SJCRH30 (cell line): Measurements from ENCODE around the gene ALOXE3. TPM values are rescaled to one million over a fixed set of nuclear protein-coding genes. Genes with fewer than 3 reads are reported as not detected.
"Not testable (repeated sequence)": the region's sequence is repeated elsewhere in the genome, so short reads cannot be mapped to it uniquely, and the experiment has no call there.

ENCODE experiments used
- DNase-seq, 2 experiments: peaks; one replicate each; pipeline ENCODE4 v3.0.0-alpha.2; 2015 to 2020
- H3K27ac ChIP-seq: fragments of 250-450 bp; sonication (Bioruptor Pico); 2 replicates; pipeline ENCODE4 v1.5.1; 2020; ENCODE audit warnings: mild to moderate bottlenecking, moderate library complexity
- H3K27me3 ChIP-seq: fragments of 250-450 bp; sonication (Bioruptor Pico); 2 replicates; pipeline ENCODE4 v1.5.1; 2020; ENCODE audit warnings: mild to moderate bottlenecking, moderate library complexity
- H3K36me3 ChIP-seq: fragments of 250-450 bp; sonication (Bioruptor Pico); 2 replicates; pipeline ENCODE4 v1.5.1; 2020; ENCODE audit warnings: mild to moderate bottlenecking, moderate library complexity
- H3K4me1 ChIP-seq: fragments of 250-450 bp; sonication (Bioruptor Pico); 2 replicates; pipeline ENCODE4 v1.5.1; 2020; ENCODE audit warnings: mild to moderate bottlenecking, moderate library complexity
- H3K4me3 ChIP-seq: fragments of 250-450 bp; sonication (Bioruptor Pico); 2 replicates; pipeline ENCODE4 v1.5.1; 2020; ENCODE audit warnings: mild to moderate bottlenecking, moderate library complexity
- H3K9me3 ChIP-seq: fragments of 250-450 bp; sonication (Bioruptor Pico); replicated peaks from 2 replicates; pipeline ENCODE4 v1.5.1; 2020; ENCODE audit warnings: mild to moderate bottlenecking, moderate library complexity
- total RNA-seq: library from RNA; depleted of rRNA; stranded (reverse); fragments of >200 nt; shearing (Covaris generic); gene quantifications from 2 replicates; pipeline ENCODE4 v1.2.3, GENCODE V29; 2014

The ALOXE3 gene
- total RNA-seq, 1 experiment from 2014 or later, result not detected

DNA sequence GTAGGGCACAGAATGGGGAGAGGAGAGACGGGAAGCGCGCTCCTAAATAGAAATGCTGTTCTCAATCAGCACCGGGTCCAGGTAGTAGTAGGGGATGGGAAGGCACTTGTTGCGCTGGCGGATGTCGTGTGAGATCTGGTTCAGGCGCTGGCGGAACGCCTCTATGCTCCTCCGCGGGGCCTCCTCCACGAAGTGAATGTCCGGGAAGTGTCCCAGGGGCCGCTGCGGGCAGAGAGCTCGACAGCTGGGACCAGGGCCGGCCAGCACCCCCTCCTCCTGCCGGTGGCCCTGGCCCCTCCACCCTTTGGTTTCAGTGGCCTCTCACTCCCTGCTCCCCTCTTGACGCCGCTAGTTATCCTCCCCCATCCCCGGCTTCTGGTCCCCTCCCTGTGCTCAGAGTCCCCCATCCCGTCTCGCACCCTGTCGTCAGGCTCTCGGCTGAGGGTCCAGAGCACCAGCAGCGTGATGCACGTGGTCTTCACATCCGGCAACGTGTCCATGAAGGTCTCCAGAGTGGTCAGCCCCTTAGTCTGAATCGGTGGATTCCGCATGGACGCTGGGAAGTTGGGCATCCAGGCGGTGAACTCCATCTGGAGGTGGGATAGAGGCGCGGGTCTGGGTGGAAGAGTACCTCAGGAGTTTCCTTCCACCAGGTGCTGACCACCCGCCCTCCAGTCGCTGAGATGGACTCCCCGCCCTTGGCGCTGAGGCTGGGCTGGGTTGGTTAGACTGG lies 45.4 kb downstream of the ALOXE3 start:
- Histone ChIP-seq H3K27me3 (peaks cover 8% of the 10 kb centered on the region), H3K27ac (no peak overlapping the region)

GRCh38 chr17:8072341-8072728 lies 46.0 kb downstream of the ALOXE3 start:
- Histone ChIP-seq H3K27ac (no peak overlapping the region), H3K9me3 (no peaks in the 10 kb centered on the region), H3K4me1 (no peaks in the 10 kb centered on the region), H3K4me3 (no peak overlapping the region), H3K27me3 (peaks cover 8% of the 10 kb centered on the region), H3K36me3 (no peaks in the 10 kb centered on the region)
- DNase-seq, result no peak

More for the DNA sequence above, 45.4 kb downstream of the ALOXE3 start:
- H3K4me3 ChIP-seq, result no peak overlapping the region
- H3K9me3 ChIP-seq, result no peaks in the 10 kb centered on the region
- no peak for DNase-seq
- H3K36me3 ChIP-seq, result no peaks in the 10 kb centered on the region
- no peaks in the 10 kb centered on the region for H3K4me1 ChIP-seq

- Histone ChIP-seq H3K27ac (no peak overlapping the region), H3K36me3 (no peaks in the 10 kb centered on the region), H3K4me3 (no peak overlapping the region), H3K9me3 (no peaks in the 10 kb centered on the region), H3K4me1 (no peaks in the 10 kb centered on the region), H3K27me3 (peaks cover 8% of the 10 kb centered on the region)
- DNase-seq, result no peak
Observed at GRCh38 chr17:8071496-8071895, 46.8 kb downstream of the ALOXE3 start.

DNA sequence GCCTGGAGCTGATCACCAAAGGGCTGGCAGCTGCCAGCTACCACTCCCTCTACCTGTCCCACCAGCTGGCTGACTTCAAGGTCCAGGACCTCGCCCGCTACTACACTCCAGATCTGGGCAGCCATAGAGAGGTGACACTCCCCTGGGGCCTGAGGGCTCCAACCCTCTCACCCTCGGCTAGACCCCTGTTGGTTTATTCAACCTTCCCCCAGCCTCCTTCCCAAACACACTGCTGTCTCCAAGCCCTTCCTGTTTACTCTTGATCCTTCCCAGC lies 48.8 kb downstream of the ALOXE3 start:
- no peaks in the 10 kb centered on the region for H3K9me3 ChIP-seq
- peaks cover 8% of the 10 kb centered on the region for H3K27me3 ChIP-seq
- no peaks in the 10 kb centered on the region for H3K4me1 ChIP-seq
- no peak for DNase-seq
- no peak overlapping the region for H3K4me3 ChIP-seq
- no peaks in the 10 kb centered on the region for H3K36me3 ChIP-seq
- no peak overlapping the region for H3K27ac ChIP-seq

DNA sequence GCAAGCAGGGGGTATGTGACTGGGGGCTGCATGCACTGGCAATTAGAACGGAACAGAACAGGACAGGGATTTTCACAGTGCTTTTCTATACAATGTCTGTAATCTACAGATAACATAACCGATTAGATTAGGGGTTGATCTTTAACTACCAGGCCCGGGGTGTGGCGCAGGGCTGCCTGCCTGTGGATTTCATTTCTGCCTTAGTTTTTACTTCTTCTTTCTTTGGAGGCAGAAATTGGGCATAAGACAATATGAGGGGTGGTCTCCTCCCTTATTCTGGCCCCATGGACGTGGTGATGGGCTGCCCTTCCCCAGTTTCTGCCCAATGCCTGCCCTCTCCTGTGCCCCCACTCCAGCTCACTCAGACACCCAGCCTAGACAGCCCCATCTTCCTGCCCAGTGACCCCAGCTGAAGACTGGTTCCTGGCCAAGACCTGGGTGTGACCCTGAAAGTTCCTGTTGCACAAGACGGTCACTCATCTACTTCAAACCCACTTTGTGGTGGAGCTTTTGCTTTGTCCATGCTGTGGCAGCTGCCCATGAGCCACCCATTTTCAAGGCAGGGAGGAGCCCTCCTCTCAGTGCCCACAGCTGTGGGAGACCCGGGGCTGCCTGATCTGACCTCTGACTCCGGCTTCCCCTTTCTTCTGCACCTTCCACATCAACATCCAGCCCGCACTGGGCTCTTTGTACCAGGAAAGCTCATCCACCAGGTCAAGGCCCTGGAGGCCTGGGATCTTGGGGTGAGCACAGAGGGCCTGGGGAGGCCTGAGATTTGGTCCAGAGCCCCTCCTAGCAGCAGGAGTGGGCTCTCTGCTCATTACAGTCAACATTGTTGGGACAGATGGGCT lies 49.4 kb downstream of the ALOXE3 start:
- H3K27me3 ChIP-seq, result peaks cover 5% of the 10 kb centered on the region
- no peak overlapping the region for H3K27ac ChIP-seq
- H3K36me3 ChIP-seq, result no peaks in the 10 kb centered on the region
- H3K9me3 ChIP-seq, result no peaks in the 10 kb centered on the region
- no peak overlapping the region for H3K4me3 ChIP-seq
- no peaks in the 10 kb centered on the region for H3K4me1 ChIP-seq
- no peak for DNase-seq

DNA sequence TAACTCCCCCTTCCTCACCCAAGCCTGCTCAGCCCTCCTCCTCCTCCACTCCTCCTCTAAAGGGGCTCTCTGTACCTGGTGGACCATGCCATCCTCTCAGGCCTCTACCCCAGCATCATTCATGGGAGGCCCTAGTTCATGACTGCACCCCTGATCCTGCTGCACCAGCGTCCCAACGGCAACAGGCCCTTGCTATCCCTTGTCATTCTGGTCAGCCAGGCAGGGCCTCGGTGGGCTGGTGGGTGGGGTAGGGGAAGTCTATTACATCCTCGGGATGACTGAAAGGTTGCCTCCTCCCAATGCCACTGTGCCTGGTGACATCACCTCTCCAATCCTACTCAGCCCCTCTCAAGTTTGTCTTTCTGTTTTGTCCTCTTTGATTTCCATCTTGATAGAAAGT lies 50.5 kb downstream of the ALOXE3 start:
- Histone ChIP-seq H3K9me3 (no peaks in the 10 kb centered on the region), H3K27me3 (no peaks in the 10 kb centered on the region), H3K27ac (no peak overlapping the region), H3K4me3 (no peak overlapping the region), H3K36me3 (no peaks in the 10 kb centered on the region), H3K4me1 (no peaks in the 10 kb centered on the region)
- no peak for DNase-seq

GRCh38 chr17:8066841-8067775 lies 51.2 kb downstream of the ALOXE3 start:
- Histone ChIP-seq H3K36me3 (no peaks in the 10 kb centered on the region), H3K4me3 (no peak overlapping the region), H3K9me3 (no peaks in the 10 kb centered on the region), H3K4me1 (no peaks in the 10 kb centered on the region), H3K27me3 (no peaks in the 10 kb centered on the region), H3K27ac (no peak overlapping the region)
- no peak for DNase-seq

- Histone ChIP-seq H3K27me3 (0 out of 2 replicates have a peak, but pooled peaks cover 5% of the 10 kb centered on the region), H3K36me3 (no peaks in the 10 kb centered on the region), H3K4me1 (no peaks in the 10 kb centered on the region), H3K27ac (no peak overlapping the region), H3K9me3 (no peaks in the 10 kb centered on the region), H3K4me3 (no peak overlapping the region)
- DNase-seq, result no peak
Observed at GRCh38 chr17:8064561-8065019, 53.7 kb downstream of the ALOXE3 start.

DNA sequence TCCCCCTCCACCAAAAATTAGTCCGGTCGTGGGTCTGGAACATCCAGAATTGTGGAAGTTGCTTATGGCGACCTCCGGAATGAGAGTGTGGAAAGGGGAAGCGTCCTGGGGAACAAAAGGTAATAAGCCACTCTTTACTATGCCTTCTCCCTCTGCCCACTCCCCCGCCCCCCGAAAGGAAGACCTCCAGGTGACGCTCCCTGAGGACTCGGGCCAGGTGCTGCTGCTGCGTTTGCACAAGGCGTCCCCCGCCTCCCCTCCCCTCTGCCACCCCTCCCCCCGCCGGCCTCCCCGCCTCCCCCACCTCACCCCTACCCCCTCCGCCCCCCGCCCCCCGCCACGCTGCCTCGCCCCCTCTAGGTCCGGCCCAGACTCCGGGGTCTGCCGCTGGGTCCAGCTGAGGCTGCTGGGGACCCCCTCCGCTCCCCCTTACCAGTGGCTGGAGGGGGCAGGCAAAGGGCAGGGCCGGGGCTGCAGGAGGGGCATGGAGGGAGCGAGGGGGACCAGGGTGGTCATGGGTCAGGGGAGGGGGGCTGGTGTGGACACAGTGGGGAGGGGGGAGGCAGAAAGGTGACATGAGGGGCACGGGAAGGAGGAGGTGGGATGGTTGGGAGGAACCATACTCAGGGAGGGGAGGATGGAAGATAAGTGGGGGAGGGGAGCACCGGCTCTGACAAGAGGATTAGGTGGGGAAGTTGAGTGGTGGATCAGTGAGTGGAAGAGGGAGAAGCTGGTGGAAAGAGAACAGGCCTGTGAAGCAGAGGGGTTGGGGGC lies 54.4 kb downstream of the ALOXE3 start:
- Histone ChIP-seq H3K4me3 (no peak overlapping the region), H3K27ac (no peak overlapping the region), H3K9me3 (no peaks in the 10 kb centered on the region), H3K36me3 (no peaks in the 10 kb centered on the region), H3K27me3 (0 out of 2 replicates have a peak, but pooled peaks cover 5% of the 10 kb centered on the region), H3K4me1 (no peaks in the 10 kb centered on the region)
- no peak for DNase-seq

DNA sequence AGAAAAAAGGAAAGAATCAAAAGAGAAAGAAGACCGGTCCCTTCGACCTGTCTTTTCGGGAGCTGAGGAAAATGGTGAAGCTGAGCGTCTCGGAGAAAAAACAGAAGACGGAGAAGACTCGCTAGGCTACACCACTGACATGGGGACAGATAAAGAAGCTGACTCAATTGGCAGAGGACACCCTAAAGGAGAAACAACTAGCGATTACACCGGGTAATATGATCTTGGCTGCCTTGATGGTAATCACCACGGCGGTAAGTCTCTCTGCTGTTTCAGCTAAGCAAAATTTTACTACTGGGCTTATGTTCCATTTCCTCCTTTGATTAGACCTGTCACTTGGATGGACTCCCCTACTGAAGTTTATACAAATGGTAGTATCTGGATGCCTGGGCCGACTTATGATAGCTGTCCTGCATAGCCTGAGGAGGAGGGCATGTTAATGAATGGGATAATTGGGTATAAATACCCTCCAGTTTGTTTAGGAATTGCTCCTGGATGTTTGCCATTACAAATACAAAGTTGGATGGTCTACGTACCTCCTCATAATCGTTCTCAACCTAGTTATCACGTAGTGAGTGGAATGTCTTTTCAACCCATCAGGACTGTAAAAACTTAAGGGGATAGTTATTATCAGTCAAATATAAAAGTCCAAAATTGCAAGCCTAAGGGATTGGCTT lies 55.4 kb downstream of the ALOXE3 start:
- H3K9me3 ChIP-seq, result no peaks in the 10 kb centered on the region
- H3K27ac ChIP-seq, result no peak overlapping the region
- H3K27me3 ChIP-seq, result peaks cover 8% of the 10 kb centered on the region; the same call in 1 of the 2 replicates
- H3K4me3 ChIP-seq, result no peak overlapping the region
- DNase-seq, result no peak
- no peaks in the 10 kb centered on the region for H3K36me3 ChIP-seq
- no peaks in the 10 kb centered on the region for H3K4me1 ChIP-seq

- peaks cover 9% of the 10 kb centered on the region; the same call in 1 of the 2 replicates for H3K27me3 ChIP-seq
- no peaks in the 10 kb centered on the region for H3K36me3 ChIP-seq
- DNase-seq, result no peak
- no peak overlapping the region for H3K27ac ChIP-seq
- 0 out of 2 replicates have a peak, but pooled peaks cover under 1% of the 10 kb centered on the region for H3K4me1 ChIP-seq
- no peak overlapping the region for H3K4me3 ChIP-seq
- H3K9me3 ChIP-seq, result no peaks in the 10 kb centered on the region
Observed at GRCh38 chr17:8062435-8062806, 55.9 kb downstream of the ALOXE3 start.

DNA sequence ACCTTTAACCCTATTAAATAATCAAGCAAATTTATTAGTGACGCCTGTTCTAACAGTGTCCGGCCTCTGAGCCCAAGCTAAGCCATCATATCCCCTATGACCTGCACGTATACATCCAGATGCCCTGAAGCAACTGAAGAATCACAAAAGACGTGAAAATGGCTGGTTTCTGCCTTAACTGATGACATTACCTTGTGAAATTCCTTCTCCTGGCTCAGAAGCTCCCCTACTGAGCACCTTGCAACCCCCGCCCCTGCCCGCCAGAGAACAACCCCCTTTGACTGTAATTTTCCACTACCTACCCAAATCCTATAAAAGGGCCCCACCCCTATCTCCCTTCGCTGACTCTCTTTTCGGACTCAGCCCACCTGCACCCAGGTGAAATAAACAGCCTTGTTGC lies 56.5 kb downstream of the ALOXE3 start:
- H3K27me3 ChIP-seq, H3K36me3 ChIP-seq, H3K9me3 ChIP-seq: not testable (repeated sequence)

DNA sequence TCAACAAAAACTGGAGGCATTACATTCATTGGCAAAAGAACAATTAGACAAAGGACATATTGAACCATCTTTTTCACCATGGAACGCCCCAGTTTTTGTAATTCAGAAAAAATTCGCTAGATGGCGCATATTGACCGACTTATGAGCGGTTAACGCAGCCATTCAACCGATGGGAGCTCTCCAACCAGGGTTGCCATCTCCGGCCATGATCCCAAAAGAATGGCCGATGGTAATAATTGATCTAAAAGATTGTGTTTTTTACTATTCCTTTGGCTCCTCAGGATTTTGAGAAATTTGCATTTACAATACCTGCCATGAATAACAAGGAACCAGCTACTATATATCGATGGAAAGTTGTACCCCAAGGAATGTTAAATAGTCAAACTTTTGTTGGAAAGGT lies 58.0 kb downstream of the ALOXE3 start:
- no peaks in the 10 kb centered on the region for H3K36me3 ChIP-seq
- no peak overlapping the region for H3K27ac ChIP-seq
- H3K4me3 ChIP-seq, result no peak overlapping the region
- peak; percentile 33 to 77 for DNase-seq
- no peaks in the 10 kb centered on the region for H3K9me3 ChIP-seq
- H3K4me1 ChIP-seq, result 0 out of 2 replicates have a peak, but pooled peaks cover 9% of the 10 kb centered on the region
- peaks cover 9% of the 10 kb centered on the region; the same call in 1 of the 2 replicates for H3K27me3 ChIP-seq

More for the DNA sequence above, 56.5 kb downstream of the ALOXE3 start:
- H3K27ac ChIP-seq, H3K4me1 ChIP-seq, DNase-seq, H3K4me3 ChIP-seq: not testable (repeated sequence)
